Renal cortex interstitium (tissue), 11 donors: Measurements from ENCODE around the gene SH3RF3. TPM values are rescaled to one million over a fixed set of nuclear protein-coding genes. Genes with fewer than 3 reads are reported as not detected.

Experiments used
- DNase-seq, 11 donors: peaks; one replicate each; pipeline ENCODE4 v3.0.0-alpha.2; 2013; ENCODE audit warnings: low read depth in 9 of 11, low spot score in 4 of 11; ENCODE audit errors: extremely low read depth in 1 of 11
- polyA plus RNA-seq, 3 donors: library from polyadenylated mRNA; unstranded; fragments of 120-200 nt; gene quantifications; one replicate each; pipeline ENCODE4 v1.2.1, GENCODE V29; 2013; ENCODE audit not compliant: insufficient read length in 3 of 3

The SH3RF3 gene
- polyA plus RNA-seq, 3 donors = 4.2 to 5.8 (median 5.2) TPM

GRCh38 chr2:109452318-109453305, 323.6 kb downstream of the SH3RF3 start:
- no peak for DNase-seq

GRCh38 chr2:109453371-109453995, 324.5 kb downstream of the SH3RF3 start:
- no peak for DNase-seq

- no peak for DNase-seq
These were observed 325.3 kb downstream of the SH3RF3 start for GRCh38 chr2:109454304-109454703.

GRCh38 chr2:109454765-109455394, 325.9 kb downstream of the SH3RF3 start:
- DNase-seq = no peak

- no peak for DNase-seq
These were observed 327.0 kb downstream of the SH3RF3 start for GRCh38 chr2:109455731-109456691.

- no peak for DNase-seq
These were observed 327.8 kb downstream of the SH3RF3 start for GRCh38 chr2:109456776-109457175.

GRCh38 chr2:109457366-109457765, 328.4 kb downstream of the SH3RF3 start:
- no peak for DNase-seq

- no peak for DNase-seq
These were observed 328.8 kb downstream of the SH3RF3 start for GRCh38 chr2:109457794-109458193.

- DNase-seq = no peak
These were observed 329.5 kb downstream of the SH3RF3 start for GRCh38 chr2:109458512-109458911.

- DNase-seq = no peak
These were observed 330.5 kb downstream of the SH3RF3 start for GRCh38 chr2:109459485-109459884.

GRCh38 chr2:109460553-109461324, 331.7 kb downstream of the SH3RF3 start:
- no peak for DNase-seq

- DNase-seq = no peak
These were observed 334.2 kb downstream of the SH3RF3 start for GRCh38 chr2:109463236-109463635.

- DNase-seq = no peak
These were observed 334.9 kb downstream of the SH3RF3 start for GRCh38 chr2:109463891-109464290.

- no peak for DNase-seq
These were observed 337.9 kb downstream of the SH3RF3 start for GRCh38 chr2:109466674-109467575.

GRCh38 chr2:109467701-109468100, 338.7 kb downstream of the SH3RF3 start:
- DNase-seq = no peak

GRCh38 chr2:109468893-109469292, 339.9 kb downstream of the SH3RF3 start:
- no peak for DNase-seq

GRCh38 chr2:109471658-109472057, 342.7 kb downstream of the SH3RF3 start:
- no peak for DNase-seq
